Measurements from ENCODE around the gene MAMDC2. TPM values are rescaled to one million over a fixed set of nuclear protein-coding genes. Genes with fewer than 3 reads are reported as not detected.
"Not testable (repeated sequence)": the region's sequence is repeated elsewhere in the genome, so short reads cannot be mapped to it uniquely, and the experiment has no call there.

Gene MAMDC2
- total RNA-seq, 4 donors from 2014 or later, result 8.9 to 24.7 (median 17.4) TPM

- H3K9me3 ChIP-seq, result no peaks in the 10 kb centered on the region
- no peak for DNase-seq
- TF ChIP-seq POLR2A (IDR thresholded peaks at IDR 0.05), result no peak
- no peak for TF ChIP-seq CTCF (IDR thresholded peaks at IDR 0.05)
- no peaks in the 10 kb centered on the region for H3K4me1 ChIP-seq
- no peaks in the 10 kb centered on the region for H3K36me3 ChIP-seq
- H3K4me3 ChIP-seq, result no peak overlapping the region
- H3K27ac ChIP-seq, result no peak overlapping the region
- no peaks in the 10 kb centered on the region for H3K27me3 ChIP-seq
Measured at GRCh38 chr9:70229026-70229425, 185.4 kb downstream of the MAMDC2 start.

- Histone ChIP-seq H3K9me3 (no peaks in the 10 kb centered on the region), H3K4me1 (no peaks in the 10 kb centered on the region), H3K36me3 (no peaks in the 10 kb centered on the region), H3K27me3 (no peaks in the 10 kb centered on the region), H3K4me3 (no peak overlapping the region), H3K27ac (no peak overlapping the region)
- no peak for DNase-seq
- TF ChIP-seq CTCF (IDR thresholded peaks at IDR 0.05), result no peak
- TF ChIP-seq POLR2A (IDR thresholded peaks at IDR 0.05), result no peak
Measured at GRCh38 chr9:70229579-70229978, 185.9 kb downstream of the MAMDC2 start.

GRCh38 chr9:70232476-70232875 is 188.8 kb downstream of the MAMDC2 start:
- no peak for DNase-seq
- Histone ChIP-seq H3K36me3 (no peaks in the 10 kb centered on the region), H3K4me3 (no peak overlapping the region), H3K27ac (no peak overlapping the region), H3K9me3 (no peaks in the 10 kb centered on the region), H3K4me1 (no peaks in the 10 kb centered on the region), H3K27me3 (no peaks in the 10 kb centered on the region)
- TF ChIP-seq CTCF (IDR thresholded peaks at IDR 0.05) (no peak), POLR2A (IDR thresholded peaks at IDR 0.05) (no peak)

- H3K4me1 ChIP-seq, H3K4me3 ChIP-seq, DNase-seq, H3K27ac ChIP-seq, H3K36me3 ChIP-seq, H3K27me3 ChIP-seq, H3K9me3 ChIP-seq: not testable (repeated sequence)
Measured at GRCh38 chr9:70234208-70234607, 190.6 kb downstream of the MAMDC2 start.

GRCh38 chr9:70245952-70246351 is 202.3 kb downstream of the MAMDC2 start:
- H3K27ac ChIP-seq, H3K36me3 ChIP-seq: not testable (repeated sequence)

GRCh38 chr9:70250221-70250620 is 206.6 kb downstream of the MAMDC2 start:
- Histone ChIP-seq H3K4me1 (peaks cover 0 to under 1% (median 0%) of the 10 kb centered on the region in 4 donors), H3K36me3 (no peaks in the 10 kb centered on the region), H3K4me3 (no peak overlapping the region), H3K27me3 (no peaks in the 10 kb centered on the region), H3K27ac (no peak overlapping the region), H3K9me3 (no peaks in the 10 kb centered on the region)
- no peak for TF ChIP-seq POLR2A (IDR thresholded peaks at IDR 0.05)
- TF ChIP-seq CTCF (IDR thresholded peaks at IDR 0.05), result no peak
- DNase-seq, result no peak

More at GRCh38 chr9:70245952-70246351, 202.3 kb downstream of the MAMDC2 start:
- H3K9me3 ChIP-seq, DNase-seq, H3K4me3 ChIP-seq, H3K27me3 ChIP-seq, H3K4me1 ChIP-seq: not testable (repeated sequence)

DNA sequence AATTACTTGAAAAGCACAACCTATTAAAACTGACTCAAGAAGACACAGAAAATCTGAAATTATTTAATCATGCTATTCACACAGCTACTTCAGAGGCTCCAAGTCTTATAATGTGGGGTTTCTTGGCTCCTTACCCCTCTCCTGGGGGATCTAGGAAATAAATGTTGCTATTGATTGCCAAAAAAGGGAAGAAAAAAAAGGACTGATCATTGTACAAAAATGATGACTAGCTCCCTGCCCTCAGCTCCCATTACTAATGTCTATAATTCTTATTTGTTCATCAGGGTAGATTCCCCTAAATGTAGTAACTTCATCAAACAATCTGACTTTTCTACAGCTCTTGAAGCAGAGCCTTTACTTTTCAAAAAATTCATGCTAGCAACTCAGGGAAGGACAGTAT is 211.8 kb downstream of the MAMDC2 start:
- Histone ChIP-seq H3K27me3 (no peaks in the 10 kb centered on the region), H3K36me3 (no peaks in the 10 kb centered on the region), H3K9me3 (no peaks in the 10 kb centered on the region), H3K27ac (no peak overlapping the region), H3K4me1 (peaks cover under 1 to 21% (median 7%) of the 10 kb centered on the region in 4 donors), H3K4me3 (no peak overlapping the region)
- DNase-seq, result no peak
- TF ChIP-seq POLR2A (IDR thresholded peaks at IDR 0.05) (no peak), CTCF (IDR thresholded peaks at IDR 0.05) (no peak)

All from Peyer's patch (tissue), 4 donors.